A673 (cell line): ENCODE measurements around the gene GTPBP2. TPM values are rescaled to one million over a fixed set of nuclear protein-coding genes. Genes with fewer than 3 reads are reported as not detected.

Source experiments
- BruUV-seq: library from RNA; stranded (reverse); fragments of 400-500 nt; replicated peaks from 2 replicates; lab custom pipeline; 2021; lab: Mats Ljungman, UMichigan
- CTCF ChIA-PET: fragments of 300-600 bp; sonication (Branson Sonifier 250); formaldehyde crosslinking; loops from one replicate; lab custom pipeline; 2022; ENCODE audit warnings: antibody characterized with exemption; lab: Charles Lee
- POLR2A ChIA-PET: fragments of 300-600 bp; sonication (Branson Sonifier 250); formaldehyde crosslinking; loops from one replicate; lab custom pipeline; 2022; ENCODE audit warnings: antibody characterized with exemption; ENCODE audit not compliant: low non-redundant PET; lab: Charles Lee
- DNase-seq: peaks from one replicate; pipeline ENCODE4 v3.0.0-alpha.2; 2015; ENCODE audit warnings: low spot score
- H3K27ac ChIP-seq: fragments of 200-600 bp; sonication (generic); 2 replicates; pipeline ENCODE4 v1.5.1; 2016; ENCODE audit warnings: mixed run types, low read depth, mild to moderate bottlenecking, mixed read lengths, antibody characterized with exemption, low read length; ENCODE audit not compliant: poor library complexity, severe bottlenecking
- H3K27me3 ChIP-seq: fragments of 200-600 bp; sonication (generic); replicated peaks from 2 replicates; pipeline ENCODE4 v1.6.1; 2017; ENCODE audit warnings: mixed run types, low read depth, mild to moderate bottlenecking, mixed read lengths, antibody characterized with exemption, low read length; ENCODE audit not compliant: insufficient read depth, poor library complexity
- H3K36me3 ChIP-seq: fragments of 200-600 bp; sonication (generic); 2 replicates; pipeline ENCODE4 v1.6.1; 2016; ENCODE audit warnings: mixed run types, mild to moderate bottlenecking, mixed read lengths, antibody characterized with exemption, low read length; ENCODE audit not compliant: insufficient read depth, poor library complexity, severe bottlenecking
- H3K4me1 ChIP-seq: fragments of 200-600 bp; sonication (generic); 2 replicates; pipeline ENCODE4 v1.6.1; 2017; ENCODE audit warnings: mixed run types, mild to moderate bottlenecking, mixed read lengths, antibody characterized with exemption, low read length; ENCODE audit not compliant: insufficient read depth, poor library complexity, severe bottlenecking
- H3K4me3 ChIP-seq: fragments of 200-600 bp; sonication (generic); 2 replicates; pipeline ENCODE4 v1.5.1; 2016; ENCODE audit warnings: low read depth, mixed run types, mild to moderate bottlenecking, mixed read lengths, low read length; ENCODE audit not compliant: poor library complexity, severe bottlenecking
- H3K9me3 ChIP-seq: fragments of 200-600 bp; sonication (generic); 2 replicates; pipeline ENCODE4 v1.6.1; 2016; ENCODE audit warnings: mixed run types, low read depth, mild to moderate bottlenecking, mixed read lengths, antibody characterized with exemption, low read length; ENCODE audit not compliant: poor library complexity, severe bottlenecking
- EZH2 ChIP-seq: fragments of 200-600 bp; sonication (generic); IDR thresholded peaks from 2 replicates; pipeline ENCODE4 v1.6.1; 2017; ENCODE audit warnings: borderline replicate concordance, low read depth, mild to moderate bottlenecking, mixed read lengths, antibody characterized with exemption, low read length; ENCODE audit not compliant: poor library complexity, severe bottlenecking
- intact Hi-C: fragments of 100-400 bp; cut with micrococcal nuclease; formaldehyde crosslinking; loops from one replicate; pipeline ENCODE4 v1.10.0; 2022; ENCODE audit not compliant: unreplicated experiment
- total RNA-seq: library from RNA; stranded (reverse); gene quantifications from 2 replicates; pipeline ENCODE4 v1.2.3, GENCODE V29; 2021
- TF ChIP-seq, protein P1 (sequence below): fragments of 300-800, 200-600 bp; sonication (generic); conservative IDR thresholded peaks from 2 replicates; pipeline ENCODE4 v1.5.1; 2017; ENCODE audit warnings: low read depth, mild to moderate bottlenecking, antibody characterized with exemption, low read length, moderate library complexity, mixed read lengths

GTPBP2 gene
- total RNA-seq, 1 experiment from 2014 or later: 59.4 TPM

DNA sequence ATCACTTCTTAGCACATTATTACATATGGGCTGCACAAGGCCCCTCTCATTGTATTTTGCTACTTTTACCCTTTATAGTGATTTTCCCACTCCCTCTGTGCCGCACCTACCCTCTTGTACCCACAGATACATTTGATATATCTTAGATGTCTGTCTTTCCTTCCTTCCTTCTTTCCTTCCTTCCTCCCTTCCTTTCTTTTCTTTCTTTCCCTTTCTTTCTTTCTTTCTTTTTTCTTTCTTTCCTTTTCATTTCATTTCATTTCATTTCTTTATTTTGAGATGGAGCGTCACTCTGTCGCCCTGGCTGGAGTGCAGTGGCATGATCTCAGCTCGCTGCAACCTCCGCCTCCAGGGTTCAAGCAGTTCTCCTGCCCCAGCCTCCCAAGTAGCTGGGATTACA lies 40.9 kb downstream of the GTPBP2 start:
- TF ChIP-seq EZH2: no peak
- TF ChIP-seq, protein P1, sequence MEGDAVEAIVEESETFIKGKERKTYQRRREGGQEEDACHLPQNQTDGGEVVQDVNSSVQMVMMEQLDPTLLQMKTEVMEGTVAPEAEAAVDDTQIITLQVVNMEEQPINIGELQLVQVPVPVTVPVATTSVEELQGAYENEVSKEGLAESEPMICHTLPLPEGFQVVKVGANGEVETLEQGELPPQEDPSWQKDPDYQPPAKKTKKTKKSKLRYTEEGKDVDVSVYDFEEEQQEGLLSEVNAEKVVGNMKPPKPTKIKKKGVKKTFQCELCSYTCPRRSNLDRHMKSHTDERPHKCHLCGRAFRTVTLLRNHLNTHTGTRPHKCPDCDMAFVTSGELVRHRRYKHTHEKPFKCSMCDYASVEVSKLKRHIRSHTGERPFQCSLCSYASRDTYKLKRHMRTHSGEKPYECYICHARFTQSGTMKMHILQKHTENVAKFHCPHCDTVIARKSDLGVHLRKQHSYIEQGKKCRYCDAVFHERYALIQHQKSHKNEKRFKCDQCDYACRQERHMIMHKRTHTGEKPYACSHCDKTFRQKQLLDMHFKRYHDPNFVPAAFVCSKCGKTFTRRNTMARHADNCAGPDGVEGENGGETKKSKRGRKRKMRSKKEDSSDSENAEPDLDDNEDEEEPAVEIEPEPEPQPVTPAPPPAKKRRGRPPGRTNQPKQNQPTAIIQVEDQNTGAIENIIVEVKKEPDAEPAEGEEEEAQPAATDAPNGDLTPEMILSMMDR: no peak
- peaks cover 56% of the 10 kb centered on the region for H3K36me3 ChIP-seq
- no peak for DNase-seq
- no peaks in the 10 kb centered on the region for H3K27me3 ChIP-seq
- no peaks in the 10 kb centered on the region for H3K9me3 ChIP-seq
- intact Hi-C loops: no loop called here
- ChIA-PET CTCF (no interaction called here), POLR2A (no interaction called here)
- BruUV-seq: no TSS peak
- H3K4me1 ChIP-seq: no peaks in the 10 kb centered on the region
- no peak overlapping the region for H3K4me3 ChIP-seq
- H3K27ac ChIP-seq: no peak overlapping the region

DNA sequence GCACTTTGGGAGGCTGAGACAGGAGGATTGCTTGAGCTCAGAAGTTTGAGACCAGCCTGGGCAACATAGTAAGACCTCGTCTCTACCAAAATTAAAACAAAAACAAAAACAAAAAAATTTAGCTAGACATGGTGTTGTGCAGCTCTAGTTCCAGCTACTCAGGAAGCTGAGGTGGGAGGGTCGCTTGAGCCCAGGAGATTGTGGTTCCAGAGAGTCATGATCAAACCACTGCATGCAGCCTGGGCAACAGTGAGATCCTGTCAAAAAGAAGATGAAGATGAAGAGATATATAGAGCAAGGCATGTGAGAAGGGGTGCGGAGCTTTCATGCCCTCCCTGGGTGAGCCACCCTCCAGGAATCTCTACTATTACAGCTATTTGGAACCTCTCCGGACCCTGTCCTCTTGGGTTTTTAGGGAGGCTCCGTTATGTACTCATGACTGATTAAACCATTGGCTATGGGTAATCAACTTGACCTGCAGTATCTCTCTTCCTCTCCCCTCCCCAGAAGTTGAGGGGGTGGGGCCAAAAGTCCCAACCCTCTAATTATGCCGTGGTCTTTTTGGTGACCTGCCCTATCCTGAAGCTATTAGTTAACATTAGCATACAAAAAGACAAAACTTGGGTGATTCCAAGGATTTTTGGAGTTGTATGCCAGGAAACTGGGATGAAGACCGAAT lies 44.0 kb downstream of the GTPBP2 start:
- no peaks in the 10 kb centered on the region for H3K4me1 ChIP-seq
- no peaks in the 10 kb centered on the region for H3K27me3 ChIP-seq
- BruUV-seq: no TSS peak
- TF ChIP-seq, protein P1: no peak
- TF ChIP-seq EZH2: no peak
- ChIA-PET CTCF (no interaction called here), POLR2A (no interaction called here)
- H3K9me3 ChIP-seq: no peaks in the 10 kb centered on the region
- no peak overlapping the region for H3K27ac ChIP-seq
- intact Hi-C loops: no loop called here
- no peak for DNase-seq
- H3K36me3 ChIP-seq: peaks cover 64% of the 10 kb centered on the region
- no peak overlapping the region for H3K4me3 ChIP-seq

DNA sequence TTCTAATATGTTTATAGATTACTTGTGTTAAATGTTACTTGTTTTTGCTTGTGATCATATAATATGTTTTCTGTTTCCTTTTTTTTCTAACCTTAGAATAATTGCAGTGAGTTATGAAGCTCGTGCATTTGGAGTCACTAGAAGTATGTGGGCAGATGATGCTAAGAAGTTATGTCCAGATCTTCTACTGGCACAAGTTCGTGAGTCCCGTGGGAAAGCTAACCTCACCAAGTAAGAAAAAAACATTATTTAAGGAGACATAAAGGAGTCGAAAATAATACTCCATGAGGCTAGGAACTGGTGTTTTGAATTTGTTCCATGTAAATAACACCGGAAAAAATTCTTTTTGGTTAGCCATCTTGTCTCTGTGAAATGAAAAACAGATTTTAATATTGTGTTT lies 46.2 kb downstream of the GTPBP2 start:
- H3K27me3 ChIP-seq: no peaks in the 10 kb centered on the region
- DNase-seq: no peak
- no peak overlapping the region for H3K4me3 ChIP-seq
- peaks cover 52% of the 10 kb centered on the region for H3K36me3 ChIP-seq
- H3K9me3 ChIP-seq: no peaks in the 10 kb centered on the region
- no peaks in the 10 kb centered on the region for H3K4me1 ChIP-seq
- BruUV-seq: no TSS peak
- H3K27ac ChIP-seq: no peak overlapping the region
- POLR2A ChIA-PET: interaction anchor here (0.7 kb wide), 1 partner anchor 40 kb away, joined by 3 read pairs; no protein-coding TSS in a partner anchor
- TF ChIP-seq EZH2: no peak
- TF ChIP-seq, protein P1: no peak
- CTCF ChIA-PET: no interaction called here
- intact Hi-C loops: no loop called here
